Measurements from ENCODE around the gene ZNF628.
"Not testable (repeated sequence)": the region's sequence is repeated elsewhere in the genome, so short reads cannot be mapped to it uniquely, and the experiment has no call there.

The ZNF628 gene

DNA sequence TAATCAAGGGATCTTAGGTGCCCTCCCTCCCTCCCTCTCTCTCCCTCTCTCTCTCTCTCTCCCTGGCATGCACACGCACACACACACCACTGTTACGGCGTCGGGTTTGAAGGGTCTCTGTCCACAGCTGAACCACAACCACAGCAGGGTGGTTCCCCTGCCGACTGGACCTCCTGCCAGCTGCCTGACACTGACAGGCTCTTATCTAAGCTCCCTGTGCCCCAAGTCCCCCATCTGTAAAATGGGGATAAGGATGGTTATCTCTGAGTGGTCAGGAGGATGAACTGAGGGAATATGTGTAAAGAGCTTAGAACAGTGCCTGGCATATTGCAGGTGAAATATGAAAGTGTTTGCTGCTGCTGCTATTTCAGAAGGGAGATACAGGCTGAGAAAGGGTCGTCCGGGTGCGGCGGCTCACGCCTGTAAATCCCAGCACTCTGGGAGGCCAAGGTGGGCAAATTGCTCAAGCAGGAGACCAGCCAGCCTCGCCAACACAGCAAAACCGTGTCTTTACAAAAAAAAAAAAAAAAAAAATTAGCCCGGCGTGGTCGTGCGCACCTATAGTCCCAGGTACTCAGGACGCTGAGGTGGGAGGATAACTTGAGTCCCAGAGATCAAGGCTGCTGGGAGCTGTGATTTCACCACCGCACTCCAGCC, 32.5 kb upstream of the ZNF628 start:
- Mint-ChIP-seq H3K4me1 (peaks cover 21% of the 10 kb centered on the region), H3K36me3 (no peaks in the 10 kb centered on the region), H3K9me3 (no peaks in the 10 kb centered on the region), H3K27me3 (peaks cover 47% of the 10 kb centered on the region), H3K4me3 (no peak overlapping the region), H3K27ac (no peak overlapping the region)

DNA sequence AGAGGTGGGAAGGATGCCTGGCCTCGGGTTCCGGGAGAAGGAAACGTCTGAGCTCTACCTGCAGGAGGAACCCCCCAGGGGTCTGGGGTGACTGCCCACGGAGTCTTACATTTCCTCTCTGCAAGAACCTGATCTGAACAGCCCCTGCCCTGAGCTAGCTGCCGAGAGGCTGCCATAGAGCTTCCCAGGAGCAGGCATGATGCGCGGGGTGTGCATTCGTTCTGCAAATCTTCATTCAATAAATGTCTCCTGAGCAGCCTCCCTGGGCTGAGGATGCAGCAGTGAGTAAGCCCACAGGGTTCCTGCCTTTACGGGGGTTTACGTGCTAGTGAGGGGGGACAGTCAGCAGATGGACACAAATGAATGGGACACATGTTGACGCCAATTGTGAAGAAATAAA, 31.8 kb upstream of the ZNF628 start:
- Mint-ChIP-seq H3K27me3 (peaks cover 40% of the 10 kb centered on the region), H3K4me3 (no peak overlapping the region), H3K9me3 (no peaks in the 10 kb centered on the region), H3K27ac (peak overlapping the region; percentile 65), H3K4me1 (peaks cover 21% of the 10 kb centered on the region), H3K36me3 (no peaks in the 10 kb centered on the region)

DNA sequence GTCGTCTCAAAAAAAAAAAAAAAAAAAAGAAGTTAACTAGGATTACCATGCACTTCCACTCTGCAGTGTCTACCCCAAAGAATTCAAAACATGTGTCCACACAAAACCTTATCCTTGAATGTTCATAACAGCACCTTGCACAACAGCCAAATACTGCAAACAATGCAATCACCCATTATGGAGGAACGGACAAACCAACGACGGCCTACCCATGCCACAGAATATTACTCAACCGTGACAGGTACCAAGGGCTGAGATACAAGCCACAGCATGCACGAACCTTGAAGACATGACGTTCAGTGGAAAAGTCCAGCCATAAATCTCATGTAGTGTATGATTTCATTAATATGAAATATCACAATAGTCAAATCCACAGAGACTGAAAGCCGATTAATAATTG, 30.4 kb upstream of the ZNF628 start:
- peaks cover 22% of the 10 kb centered on the region for H3K4me1 Mint-ChIP-seq

DNA sequence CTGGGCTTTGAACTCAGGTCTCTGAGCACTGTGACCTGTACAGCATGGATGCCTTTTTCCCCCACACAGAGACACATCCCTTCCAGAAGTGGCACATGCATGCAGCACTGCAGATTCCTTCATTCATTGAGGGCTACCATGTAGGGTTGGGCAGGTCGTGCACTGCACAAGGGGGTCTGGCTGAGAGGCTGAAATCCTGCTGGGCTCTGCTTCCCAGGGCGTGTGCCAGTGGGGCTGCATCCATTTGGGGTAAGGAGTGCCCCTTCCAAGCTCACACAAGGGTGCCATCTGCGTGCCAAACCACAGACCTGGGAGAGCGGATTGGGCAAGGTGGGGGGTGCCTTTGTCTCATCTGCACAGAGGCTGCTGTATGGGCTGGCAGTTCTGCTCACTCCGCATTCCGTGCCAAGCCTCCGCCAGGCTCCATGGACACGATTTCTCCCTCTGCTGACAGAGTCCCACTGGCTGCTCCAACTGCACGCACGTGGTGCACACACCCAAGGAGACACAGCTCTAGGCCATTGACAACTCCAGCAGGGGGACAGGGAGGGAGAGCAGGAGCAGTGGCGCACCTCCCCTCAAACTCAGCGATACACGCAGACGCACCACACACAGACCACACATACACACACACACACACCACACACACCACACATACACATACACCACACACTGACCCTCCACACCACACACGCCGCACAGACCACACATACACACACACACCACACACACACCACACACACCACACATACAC, 28.8 kb upstream of the ZNF628 start:
- Mint-ChIP-seq H3K4me3 (no peak overlapping the region), H3K4me1 (peaks cover 19% of the 10 kb centered on the region), H3K9me3 (no peaks in the 10 kb centered on the region), H3K27me3 (peaks cover 30% of the 10 kb centered on the region), H3K27ac (no peak overlapping the region), H3K36me3 (no peaks in the 10 kb centered on the region)

More for the DNA sequence above, 30.4 kb upstream of the ZNF628 start:
- Mint-ChIP-seq H3K4me3 (no peak overlapping the region), H3K27ac (no peak overlapping the region), H3K27me3 (peaks cover 37% of the 10 kb centered on the region), H3K9me3 (no peaks in the 10 kb centered on the region), H3K36me3 (no peaks in the 10 kb centered on the region)

DNA sequence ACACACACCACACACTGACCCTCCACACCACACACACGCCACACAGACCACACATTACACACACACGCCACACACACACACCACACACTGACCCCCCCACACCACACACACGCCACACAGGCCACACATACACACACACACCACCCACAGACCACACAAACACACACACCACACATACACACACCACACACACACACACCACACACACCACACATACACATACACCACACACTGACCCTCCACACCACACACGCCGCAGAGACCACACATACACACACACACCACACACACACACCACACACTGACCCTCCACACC, 28.3 kb upstream of the ZNF628 start:
- H3K9me3 Mint-ChIP-seq, H3K27ac Mint-ChIP-seq, H3K36me3 Mint-ChIP-seq, H3K4me3 Mint-ChIP-seq: not testable (repeated sequence)
- H3K27me3 Mint-ChIP-seq: peaks cover 28% of the 10 kb centered on the region
- H3K4me1 Mint-ChIP-seq: peaks cover 16% of the 10 kb centered on the region

DNA sequence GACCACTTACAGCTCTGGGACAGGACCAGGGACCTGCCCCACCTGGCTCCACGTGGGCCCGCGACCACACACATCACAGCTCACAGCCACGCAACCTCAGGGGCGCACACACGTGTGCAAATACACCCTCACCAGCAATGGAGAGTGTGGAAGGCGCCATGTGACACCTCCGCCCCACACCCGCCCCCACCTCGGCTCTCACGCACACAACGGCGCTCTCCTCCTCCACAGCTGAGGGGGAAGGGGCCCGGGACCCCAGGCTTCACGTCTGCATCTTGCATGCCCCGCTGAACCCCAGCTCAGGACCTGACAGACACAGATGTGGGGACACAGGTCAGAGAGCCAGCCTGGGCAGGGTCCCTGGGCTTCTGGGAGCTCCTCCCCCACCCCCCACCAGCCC, 26.9 kb upstream of the ZNF628 start:
- no peak overlapping the region for H3K4me3 Mint-ChIP-seq
- peaks cover 22% of the 10 kb centered on the region for H3K27me3 Mint-ChIP-seq
- peaks cover 4% of the 10 kb centered on the region for H3K36me3 Mint-ChIP-seq
- no peak overlapping the region for H3K27ac Mint-ChIP-seq
- H3K4me1 Mint-ChIP-seq: peaks cover 15% of the 10 kb centered on the region
- no peaks in the 10 kb centered on the region for H3K9me3 Mint-ChIP-seq

DNA sequence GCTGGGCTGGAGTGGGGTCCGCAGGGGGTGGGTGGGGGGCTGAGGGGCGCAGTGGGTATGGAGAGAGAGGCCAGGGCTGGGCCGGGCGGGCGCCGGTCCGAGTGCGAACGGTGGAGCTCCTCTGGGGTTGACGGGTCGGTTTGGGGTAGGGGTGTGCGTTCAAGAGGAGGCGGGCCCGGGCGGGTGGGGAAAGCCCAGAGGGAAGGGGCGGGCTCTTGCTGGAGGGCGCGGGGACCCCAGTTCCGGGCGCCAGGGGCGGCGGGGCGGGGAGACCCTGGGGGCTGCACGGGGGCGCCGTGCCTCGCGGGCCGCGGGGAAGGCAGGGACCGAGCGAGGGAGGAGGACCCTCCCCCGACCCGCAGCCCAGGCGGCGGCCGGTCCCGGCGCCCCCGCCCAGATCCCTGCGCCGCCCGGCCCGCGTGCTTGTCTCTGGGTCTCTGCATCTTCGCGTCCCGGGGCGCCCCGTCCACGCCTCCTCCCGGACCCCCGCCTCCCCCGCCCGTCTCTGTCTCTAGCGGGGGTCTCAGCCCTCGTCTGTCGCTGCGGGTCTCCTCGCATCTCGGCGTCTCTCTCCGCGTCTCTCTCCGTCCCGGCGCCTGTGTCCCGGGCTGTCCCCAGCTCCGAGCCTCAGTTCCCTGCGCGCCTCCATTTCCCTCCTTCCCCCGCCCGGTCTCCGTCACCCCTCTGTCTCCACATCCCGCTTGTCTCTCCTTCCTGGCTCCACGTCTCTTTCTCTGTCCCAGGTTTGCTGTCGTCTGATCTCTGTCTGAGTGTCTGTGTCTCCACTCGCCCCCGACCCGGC, 25.1 kb upstream of the ZNF628 start:
- H3K27ac Mint-ChIP-seq: no peak overlapping the region
- H3K4me3 Mint-ChIP-seq: peak overlapping the region; percentile 75
- H3K27me3 Mint-ChIP-seq: peaks cover 15% of the 10 kb centered on the region
- H3K4me1 Mint-ChIP-seq: peaks cover 15% of the 10 kb centered on the region
- H3K36me3 Mint-ChIP-seq: peaks cover 10% of the 10 kb centered on the region
- no peaks in the 10 kb centered on the region for H3K9me3 Mint-ChIP-seq

DNA sequence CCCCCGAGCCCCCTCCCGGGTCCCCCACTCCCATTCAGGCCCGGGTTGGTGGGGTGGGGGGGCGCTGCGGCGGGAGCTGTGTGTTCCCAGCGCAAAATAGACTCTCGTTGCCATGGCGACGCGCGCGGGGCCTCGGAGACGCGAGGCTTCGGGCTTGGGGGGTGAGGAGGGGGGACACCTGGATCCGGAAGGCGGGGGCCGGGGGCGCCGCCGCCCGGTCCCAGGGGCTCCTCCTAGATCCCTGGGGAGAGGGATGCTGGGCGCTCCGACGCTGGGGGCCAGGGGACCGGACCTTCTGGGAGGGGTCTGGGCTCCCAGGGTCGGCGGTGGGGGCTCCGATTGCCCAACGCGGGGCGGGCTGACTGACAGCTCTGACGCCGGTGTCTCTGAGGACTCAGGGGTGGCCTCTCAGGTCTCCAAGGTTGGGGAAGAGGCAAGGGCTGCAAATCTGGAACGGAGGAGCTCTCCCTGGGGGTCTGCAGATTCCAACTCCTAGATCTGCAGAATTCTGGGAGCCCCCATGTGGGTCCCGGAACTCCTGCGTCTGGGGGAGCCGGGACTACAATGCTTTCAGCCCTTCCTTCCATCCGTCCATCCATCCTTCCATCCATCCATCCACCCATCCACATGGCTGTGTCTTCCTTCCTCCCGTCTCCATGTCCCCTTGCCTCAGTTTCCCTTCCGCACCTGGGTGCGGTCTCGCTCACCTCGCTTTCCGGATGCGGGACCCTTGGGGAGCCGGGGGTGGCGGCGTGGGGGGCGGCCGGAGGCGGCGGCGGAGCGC, 24.3 kb upstream of the ZNF628 start:
- Mint-ChIP-seq H3K27ac (no peak overlapping the region), H3K27me3 (peaks cover 15% of the 10 kb centered on the region), H3K4me1 (peaks cover 15% of the 10 kb centered on the region), H3K4me3 (peak overlapping the region; percentile 75), H3K9me3 (no peaks in the 10 kb centered on the region), H3K36me3 (peaks cover 10% of the 10 kb centered on the region)

DNA sequence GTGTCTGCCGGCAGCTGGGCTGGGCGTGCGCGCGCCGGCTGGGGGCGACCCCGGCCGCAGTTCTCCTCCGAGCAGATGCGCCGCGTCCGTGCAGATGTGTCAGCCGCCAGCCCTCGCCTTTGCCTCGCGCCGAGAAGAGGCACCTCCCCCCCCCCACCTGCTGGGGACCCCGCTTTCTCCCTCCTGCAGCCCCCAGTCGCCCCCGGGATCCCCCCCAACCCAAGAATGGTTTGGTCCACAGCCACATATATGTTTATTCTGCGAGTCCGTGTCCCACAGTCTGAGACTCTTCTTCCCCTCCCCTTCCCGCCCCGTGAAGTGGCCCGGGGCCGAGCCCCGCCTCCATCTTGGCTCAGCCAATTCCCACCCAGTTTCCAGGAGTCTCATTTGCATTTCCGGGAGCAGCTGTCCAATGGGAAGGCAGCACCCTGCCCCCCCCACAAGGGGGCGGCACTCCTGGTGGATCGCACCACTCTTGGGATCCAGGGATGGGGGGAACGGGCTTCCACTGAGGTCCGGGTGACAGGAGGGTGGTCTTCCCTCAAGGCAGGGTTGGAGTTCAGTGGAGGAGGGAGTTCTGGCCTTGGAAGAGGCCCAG, 23.6 kb upstream of the ZNF628 start:
- H3K9me3 Mint-ChIP-seq: no peaks in the 10 kb centered on the region
- H3K36me3 Mint-ChIP-seq: peaks cover 10% of the 10 kb centered on the region
- peaks cover 15% of the 10 kb centered on the region for H3K4me1 Mint-ChIP-seq
- H3K27me3 Mint-ChIP-seq: peaks cover 15% of the 10 kb centered on the region
- H3K4me3 Mint-ChIP-seq: peak overlapping the region; percentile 71
- no peak overlapping the region for H3K27ac Mint-ChIP-seq

DNA sequence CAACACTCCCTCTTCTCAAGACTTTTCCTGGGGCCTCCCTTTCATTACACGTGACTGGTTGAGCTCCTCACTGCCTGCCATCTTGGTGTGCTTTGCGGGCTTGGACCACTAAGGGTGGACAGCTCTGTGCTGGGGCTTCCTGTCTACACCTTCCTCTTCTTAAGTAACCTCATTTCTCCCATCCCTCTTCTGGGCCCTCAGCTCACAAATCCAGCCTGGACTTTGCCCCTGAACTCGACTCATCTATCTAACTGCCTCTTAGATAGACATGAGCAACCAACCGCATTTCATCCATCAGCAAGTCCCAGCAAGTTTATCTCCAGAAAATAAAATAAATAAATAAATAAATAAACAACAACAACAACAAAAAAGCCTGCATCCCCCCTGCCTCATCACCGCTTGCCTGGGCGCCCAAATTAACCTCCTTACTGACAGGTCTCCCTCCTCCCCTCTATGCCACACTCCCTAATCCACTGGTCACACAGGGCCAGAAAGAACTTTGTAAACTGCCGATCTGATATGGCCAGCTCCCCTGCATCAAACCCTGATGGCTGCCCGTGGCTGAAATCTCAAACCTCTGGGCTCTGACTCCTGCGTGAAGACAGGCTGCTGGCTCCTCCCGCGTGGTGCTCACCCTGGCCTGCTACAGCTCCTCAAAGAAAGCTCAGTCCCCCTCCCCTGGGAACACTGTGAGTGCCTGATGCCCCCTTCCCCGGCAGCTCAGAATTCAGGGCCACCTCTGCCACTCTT, 22.7 kb upstream of the ZNF628 start:
- Mint-ChIP-seq H3K36me3 (peaks cover 10% of the 10 kb centered on the region), H3K27me3 (peaks cover 15% of the 10 kb centered on the region), H3K4me1 (peaks cover 15% of the 10 kb centered on the region), H3K27ac (no peak overlapping the region), H3K9me3 (no peaks in the 10 kb centered on the region), H3K4me3 (peak overlapping the region; percentile 71)

DNA sequence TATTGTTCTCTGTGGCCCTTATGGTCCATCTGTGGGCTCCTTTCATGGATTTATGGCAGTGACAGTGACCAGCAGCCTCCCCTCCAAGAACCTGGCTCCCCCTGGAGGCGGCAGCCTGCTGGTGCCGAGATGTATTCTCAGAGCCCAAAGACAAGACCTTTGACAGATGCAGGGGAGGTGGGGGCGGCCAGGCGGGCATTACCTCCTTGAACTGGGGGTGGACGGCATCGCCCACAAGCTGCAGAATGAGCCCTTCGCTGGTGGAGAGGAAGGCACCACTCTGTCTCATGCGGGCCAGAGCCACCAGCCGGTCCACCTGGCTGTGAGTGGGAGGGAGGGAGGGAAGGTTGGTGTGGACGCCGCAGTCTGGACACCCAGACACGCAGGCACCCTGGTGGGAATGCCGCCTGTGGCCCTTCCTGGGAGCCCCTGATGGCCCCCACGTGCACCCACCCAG, 21.6 kb upstream of the ZNF628 start:
- no peak overlapping the region for H3K27ac Mint-ChIP-seq
- peaks cover 15% of the 10 kb centered on the region for H3K4me1 Mint-ChIP-seq
- H3K9me3 Mint-ChIP-seq: no peaks in the 10 kb centered on the region
- peaks cover 10% of the 10 kb centered on the region for H3K36me3 Mint-ChIP-seq
- H3K27me3 Mint-ChIP-seq: peaks cover 14% of the 10 kb centered on the region
- H3K4me3 Mint-ChIP-seq: no peak overlapping the region

DNA sequence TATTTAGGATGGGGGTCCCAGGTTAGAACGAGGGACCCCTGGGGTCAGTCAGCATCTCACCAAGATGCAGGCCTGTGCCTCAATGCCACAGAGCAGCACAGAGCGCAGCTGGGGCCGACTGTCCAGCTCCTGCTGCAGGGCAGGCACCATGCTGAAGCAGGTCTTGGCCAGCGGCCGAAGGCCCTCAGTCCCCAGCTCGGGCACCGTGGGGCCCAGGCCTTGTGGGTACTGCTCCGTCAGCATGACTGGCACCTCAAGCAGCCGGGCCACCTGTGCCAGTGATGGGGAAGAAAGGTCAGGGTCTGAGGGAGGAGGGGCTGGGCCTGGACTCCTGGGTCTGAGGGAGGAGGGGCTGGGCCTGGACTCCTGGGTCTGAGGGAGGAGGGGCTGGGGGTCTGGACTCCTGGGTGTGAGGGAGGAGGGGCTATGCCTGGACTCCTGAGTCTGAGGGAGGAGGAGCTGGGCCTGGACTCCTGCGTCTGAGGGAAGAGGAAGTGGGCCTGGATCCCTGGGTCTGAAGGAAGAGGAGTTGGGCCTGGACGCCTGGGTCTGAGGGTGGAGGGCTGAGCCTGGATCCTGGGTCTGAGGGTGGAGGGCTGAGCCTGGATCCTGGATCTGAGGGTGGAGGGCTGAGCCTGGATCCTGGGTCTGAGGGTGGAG, 20.7 kb upstream of the ZNF628 start:
- H3K27me3 Mint-ChIP-seq: peaks cover 11% of the 10 kb centered on the region
- H3K4me1 Mint-ChIP-seq: peaks cover 20% of the 10 kb centered on the region
- H3K9me3 Mint-ChIP-seq: no peaks in the 10 kb centered on the region
- H3K36me3 Mint-ChIP-seq: peaks cover 10% of the 10 kb centered on the region
- H3K4me3 Mint-ChIP-seq: no peak overlapping the region
- H3K27ac Mint-ChIP-seq: no peak overlapping the region

DNA sequence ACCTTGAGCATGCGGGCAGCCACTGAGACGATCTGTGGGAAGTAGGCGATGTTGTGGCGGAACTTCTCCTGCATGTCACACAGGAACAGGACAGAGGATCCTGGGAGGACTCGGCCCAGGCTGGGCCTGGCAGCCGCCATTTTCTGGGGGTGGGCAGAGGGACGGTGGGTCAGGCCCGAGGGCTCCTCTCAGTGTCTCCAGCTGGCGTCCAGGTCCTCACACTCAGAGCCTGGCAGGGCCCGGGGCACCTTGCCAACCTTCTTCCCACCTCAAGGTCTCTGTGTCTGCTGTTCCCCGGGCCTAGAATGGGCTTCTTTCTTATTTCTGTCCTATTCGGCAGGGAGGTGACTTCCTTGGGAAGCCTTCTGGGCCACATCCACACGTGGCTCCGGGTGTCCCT, 20.1 kb upstream of the ZNF628 start:
- Mint-ChIP-seq H3K4me1 (peaks cover 22% of the 10 kb centered on the region), H3K9me3 (no peaks in the 10 kb centered on the region), H3K27ac (no peak overlapping the region), H3K27me3 (peaks cover 9% of the 10 kb centered on the region), H3K4me3 (no peak overlapping the region), H3K36me3 (peaks cover 10% of the 10 kb centered on the region)

Measured in activated naive CD4-positive, alpha-beta T cell treated with anti-CD3 and anti-CD28 coated beads, Interleukin-2, amount 50 U/mL, for 24 hours (primary cell).